OCI-LY7 (cell line): ENCODE measurements around the gene LRBA. TPM values are rescaled to one million over a fixed set of nuclear protein-coding genes. Genes with fewer than 3 reads are reported as not detected.

Experiments used
- BruUV-seq: library from RNA; stranded (reverse); fragments of 400-500 nt; replicated peaks from 2 replicates; lab custom pipeline; 2021; lab: Mats Ljungman, UMichigan
- CTCF ChIA-PET: fragments of 300-600 bp; sonication (Branson Sonifier 250); formaldehyde crosslinking; loops from one replicate; lab custom pipeline; 2022; ENCODE audit warnings: antibody characterized with exemption; ENCODE audit not compliant: unreplicated experiment; lab: Charles Lee
- POLR2A ChIA-PET: fragments of 300-600 bp; sonication (Branson Sonifier 250); formaldehyde crosslinking; loops from one replicate; lab custom pipeline; 2022; ENCODE audit warnings: antibody characterized with exemption; lab: Charles Lee
- DNase-seq: peaks from one replicate; pipeline ENCODE4 v3.0.0-alpha.2; 2015; ENCODE audit warnings: low spot score
- H2AFZ ChIP-seq: fragments of 200-600 bp; sonication (generic), shearing (Covaris generic); 2 replicates; pipeline ENCODE4 v1.6.1; 2014; ENCODE audit warnings: mild to moderate bottlenecking, antibody characterized with exemption, low read length, moderate library complexity
- H3K27ac ChIP-seq: fragments of 200-600 bp; sonication (generic); 2 replicates; pipeline ENCODE4 v1.5.1; 2014; ENCODE audit warnings: mixed run types, low read depth, mild to moderate bottlenecking, moderate library complexity, low read length, inconsistent platforms; ENCODE audit not compliant: poor library complexity, severe bottlenecking
- H3K36me3 ChIP-seq: fragments of 200-600 bp; sonication (generic); 2 replicates; pipeline ENCODE4 v1.6.1; 2014; ENCODE audit warnings: mild to moderate bottlenecking, antibody characterized with exemption, low read length, moderate library complexity, mixed read lengths; ENCODE audit not compliant: insufficient read depth
- H3K4me1 ChIP-seq: fragments of 200-600 bp; sonication (generic); 2 replicates; pipeline ENCODE4 v1.5.1; 2014; ENCODE audit warnings: mild to moderate bottlenecking, low read length; ENCODE audit not compliant: insufficient read depth, poor library complexity, severe bottlenecking
- H3K4me2 ChIP-seq: fragments of 200-600 bp; sonication (generic); 2 replicates; pipeline ENCODE4 v1.6.1; 2014; ENCODE audit warnings: mild to moderate bottlenecking, low read length
- H3K4me3 ChIP-seq: fragments of 200-600 bp; sonication (generic); 2 replicates; pipeline ENCODE4 v1.5.1; 2014; ENCODE audit warnings: mild to moderate bottlenecking, low read depth, low read length; ENCODE audit not compliant: poor library complexity, severe bottlenecking
- H3K79me2 ChIP-seq: fragments of 200-600 bp; sonication (generic); 2 replicates; pipeline ENCODE4 v1.6.1; 2016; ENCODE audit warnings: low read depth, mild to moderate bottlenecking, low read length, moderate library complexity, mixed read lengths; ENCODE audit not compliant: insufficient read depth
- H3K9me2 ChIP-seq: fragments of 200-600 bp; sonication (generic); 2 replicates; pipeline ENCODE4 v1.6.1; 2016; ENCODE audit warnings: mild to moderate bottlenecking, low read length, mixed read lengths; ENCODE audit not compliant: insufficient read depth
- H3K9me3 ChIP-seq: fragments of 200-600 bp; sonication (generic); 2 replicates; pipeline ENCODE4 v1.6.1; 2014; ENCODE audit warnings: mild to moderate bottlenecking, mixed run types, low read length, mixed read lengths
- H4K20me1 ChIP-seq: fragments of 200-600 bp; sonication (generic); 2 replicates; pipeline ENCODE4 v1.6.1; 2014; ENCODE audit warnings: mild to moderate bottlenecking, antibody characterized with exemption, low read length, moderate library complexity, mixed read lengths; ENCODE audit not compliant: insufficient read depth
- CTCF ChIP-seq: fragments of 200-600 bp; sonication (generic); conservative IDR thresholded peaks from 2 replicates; pipeline ENCODE4 v1.5.1; 2014; ENCODE audit warnings: mild to moderate bottlenecking, antibody characterized with exemption, low read length, moderate library complexity, mixed read lengths
- EZH2phosphoT487 ChIP-seq: fragments of 200-600 bp; sonication (generic); IDR thresholded peaks from 2 replicates; pipeline ENCODE4 v1.6.1; 2018; ENCODE audit warnings: low read depth, borderline replicate concordance, mild to moderate bottlenecking, mixed run types, antibody characterized with exemption, low read length, moderate library complexity, mixed read lengths
- intact Hi-C: fragments of 100-400 bp; cut with micrococcal nuclease; formaldehyde crosslinking; loops from one replicate; pipeline ENCODE4 v1.10.0; 2022; ENCODE audit not compliant: unreplicated experiment
- total RNA-seq, 2 experiments: library from RNA; depleted of rRNA in 1 of 2; stranded (reverse); fragments of >200 nt in 1 of 2; shearing (Covaris generic) in 1 of 2; gene quantifications; 2 replicates each; pipeline ENCODE4 v1.2.3, GENCODE V29; 2014 to 2022

Gene LRBA
- total RNA-seq, 2 experiments from 2014 or later: 60.4 to 66.7 TPM

- Histone ChIP-seq H3K4me2 (no peak overlapping the region), H4K20me1 (no peaks in the 10 kb centered on the region), H3K4me3 (no peak overlapping the region), H3K9me2 (no peaks in the 10 kb centered on the region), H3K9me3 (no peaks in the 10 kb centered on the region), H3K4me1 (no peaks in the 10 kb centered on the region), H2AFZ (no peak overlapping the region), H3K36me3 (0 out of 2 replicates have a peak, but pooled peaks cover 4% of the 10 kb centered on the region), H3K27ac (no peak overlapping the region), H3K79me2 (no peaks in the 10 kb centered on the region)
- TF ChIP-seq EZH2phosphoT487 (no peak), CTCF (no peak)
- no peak for DNase-seq
- intact Hi-C loops: no loop called here
- BruUV-seq: no TSS peak
- ChIA-PET POLR2A (no interaction called here), CTCF (interaction anchor here (0.5 kb wide), 1 partner anchor 10 kb away, joined by 3 read pairs; no protein-coding TSS in a partner anchor)
Observed at GRCh38 chr4:150578745-150579501, 436.2 kb downstream of the LRBA start.

GRCh38 chr4:150577796-150578195 is 437.3 kb downstream of the LRBA start:
- POLR2A ChIA-PET: no interaction called here
- no peak for TF ChIP-seq EZH2phosphoT487
- TF ChIP-seq CTCF: no peak
- CTCF ChIA-PET: no interaction called here

GRCh38 chr4:150574678-150575077 is 440.4 kb downstream of the LRBA start:
- Histone ChIP-seq H3K4me2 (no peak overlapping the region), H3K4me1 (no peaks in the 10 kb centered on the region), H2AFZ (no peak overlapping the region), H3K79me2 (no peaks in the 10 kb centered on the region), H3K9me2 (no peaks in the 10 kb centered on the region), H3K36me3 (no peaks in the 10 kb centered on the region), H3K27ac (no peak overlapping the region), H4K20me1 (peaks cover 6% of the 10 kb centered on the region; the same call in 1 of the 2 replicates), H3K9me3 (no peaks in the 10 kb centered on the region), H3K4me3 (no peak overlapping the region)
- ChIA-PET CTCF (no interaction called here), POLR2A (interaction anchor here (1.1 kb wide), 1 partner anchor 12 kb away, joined by 3 read pairs; no protein-coding TSS in a partner anchor)
- TF ChIP-seq EZH2phosphoT487 (no peak), CTCF (no peak)
- DNase-seq: no peak
- intact Hi-C loops: no loop called here
- no TSS peak for BruUV-seq

More at GRCh38 chr4:150577796-150578195, 437.3 kb downstream of the LRBA start:
- H4K20me1 ChIP-seq: no peaks in the 10 kb centered on the region; the same call in 1 of the 2 replicates
- H3K27ac ChIP-seq: no peak overlapping the region
- no TSS peak for BruUV-seq
- no peaks in the 10 kb centered on the region for H3K79me2 ChIP-seq
- no peaks in the 10 kb centered on the region for H3K9me2 ChIP-seq
- DNase-seq: no peak
- H3K36me3 ChIP-seq: no peaks in the 10 kb centered on the region
- no peaks in the 10 kb centered on the region for H3K9me3 ChIP-seq
- H2AFZ ChIP-seq: no peak overlapping the region
- H3K4me3 ChIP-seq: no peak overlapping the region
- no peak overlapping the region for H3K4me2 ChIP-seq
- H3K4me1 ChIP-seq: no peaks in the 10 kb centered on the region
- intact Hi-C loops: no loop called here
